ELF-1 (cell line): ENCODE measurements around the gene CCDC97.
A peak's percentile ranks its signal among the peaks of the same experiment; 100 is the strongest.

Source experiments
- DNase-seq: peaks from one replicate; pipeline ENCODE4 v3.0.0-alpha.2; 2016; ENCODE audit warnings: low read depth, low spot score

CCDC97 gene

GRCh38 chr19:41320185-41320518, 10.2 kb downstream of the CCDC97 start:
- DNase-seq, result no peak

GRCh38 chr19:41320568-41320967, 10.6 kb downstream of the CCDC97 start:
- DNase-seq, result no peak

DNA sequence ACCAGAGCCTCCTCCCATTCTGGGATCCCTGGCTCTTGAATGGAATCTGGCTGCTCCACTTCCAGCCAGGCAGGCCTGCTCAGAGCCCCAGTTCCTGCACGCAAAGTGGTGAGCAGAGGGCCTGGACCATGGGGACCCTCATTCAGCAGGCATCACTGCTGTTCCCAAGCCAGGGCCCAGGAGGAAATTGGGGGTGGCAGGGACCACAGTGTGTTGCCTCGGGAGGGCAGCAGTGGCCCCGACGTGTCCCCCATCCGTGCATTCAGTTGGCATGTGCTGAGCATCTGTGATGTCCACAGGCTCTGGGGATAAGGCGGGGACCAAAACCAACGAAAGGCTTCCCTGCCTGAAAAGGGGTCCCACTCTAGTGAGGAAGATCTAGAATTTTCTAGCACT, 11.2 kb downstream of the CCDC97 start:
- no peak for DNase-seq

DNA sequence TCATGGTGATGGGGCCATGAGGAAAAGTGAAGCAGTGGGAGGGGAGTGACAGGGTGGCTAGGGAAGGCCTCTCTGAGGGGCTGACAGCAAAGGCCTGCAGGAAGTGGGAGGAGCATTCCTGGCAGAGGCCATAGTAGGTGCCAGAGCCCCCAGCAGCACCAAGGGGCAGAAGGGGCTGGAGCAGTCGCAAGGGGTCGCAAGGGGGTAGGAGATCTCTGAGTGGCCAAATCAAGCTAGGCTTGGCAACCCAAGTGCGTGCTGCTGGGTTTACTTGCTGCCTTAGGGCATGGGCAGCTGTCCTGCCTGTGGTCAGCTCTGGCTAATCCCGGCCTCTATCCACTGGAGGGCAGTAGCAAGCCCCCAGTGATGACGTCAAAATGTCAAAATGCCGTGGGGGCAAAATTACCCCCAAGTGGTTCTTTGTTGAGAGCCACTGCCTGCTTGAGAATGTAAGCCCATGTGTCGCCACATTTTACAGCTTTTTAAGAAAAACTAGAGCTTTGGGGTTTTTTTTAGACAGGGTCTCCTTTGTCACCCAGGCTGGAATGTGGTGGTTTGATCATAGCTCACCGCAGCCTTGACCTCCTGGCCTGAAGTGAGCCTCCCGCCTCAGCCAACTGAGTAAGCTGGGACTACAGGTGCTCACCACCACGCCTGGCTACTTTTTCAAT, 11.8 kb downstream of the CCDC97 start:
- DNase-seq, result peak; percentile 92

DNA sequence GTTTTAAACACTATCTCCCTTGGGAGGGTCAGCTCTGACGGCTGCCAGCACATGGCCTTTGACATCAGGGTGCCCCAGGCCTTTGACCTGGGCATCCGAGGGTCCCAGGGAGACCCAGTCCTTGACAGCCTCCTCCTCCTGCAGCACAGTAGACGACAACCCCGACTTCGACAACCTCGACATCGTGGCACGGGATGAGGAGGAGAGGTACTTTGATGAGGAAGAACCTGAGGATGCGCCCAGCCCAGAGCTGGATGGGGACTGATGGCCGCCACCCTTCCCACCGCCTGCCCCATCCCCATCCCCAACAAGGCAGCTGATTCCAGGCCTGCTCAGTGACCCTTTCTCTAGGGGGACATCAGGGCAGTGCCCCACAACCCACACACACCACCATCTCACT, 12.5 kb downstream of the CCDC97 start:
- DNase-seq, result no peak

- peak; percentile 67 for DNase-seq
These were observed 13.1 kb downstream of the CCDC97 start for GRCh38 chr19:41323023-41323422.

- DNase-seq, result peak; percentile 91
These were observed 13.6 kb downstream of the CCDC97 start for GRCh38 chr19:41323430-41324125.

DNA sequence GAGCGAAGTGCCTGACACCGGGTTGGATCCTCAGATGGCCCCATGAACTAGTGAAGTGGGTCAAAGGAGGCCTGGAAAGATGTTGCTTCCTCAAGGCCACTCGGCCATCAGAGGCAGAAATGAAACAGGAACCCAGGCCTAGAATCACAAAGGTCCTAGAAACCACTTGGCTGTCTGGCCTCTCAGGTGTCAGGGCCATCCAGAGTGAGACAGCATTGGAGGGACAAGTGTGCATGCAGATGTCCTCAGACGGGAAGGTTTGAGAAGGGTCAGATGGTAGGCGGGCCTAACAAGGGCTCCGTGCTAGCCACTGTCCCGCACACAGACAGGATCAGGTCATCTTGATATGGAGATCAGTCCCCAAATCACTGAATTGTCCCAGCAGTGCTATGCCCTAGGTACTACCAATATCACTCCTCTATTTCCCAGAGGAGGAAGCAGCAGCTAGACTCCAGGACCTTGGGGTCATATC, 14.3 kb downstream of the CCDC97 start:
- DNase-seq, result peak; percentile 42

- peak; percentile 86 for DNase-seq
These were observed 15.1 kb downstream of the CCDC97 start for GRCh38 chr19:41324921-41325639.

- no peak for DNase-seq
These were observed 15.6 kb downstream of the CCDC97 start for GRCh38 chr19:41325640-41325946.

GRCh38 chr19:41325947-41326706, 16.2 kb downstream of the CCDC97 start:
- peak; percentile 64 for DNase-seq

DNA sequence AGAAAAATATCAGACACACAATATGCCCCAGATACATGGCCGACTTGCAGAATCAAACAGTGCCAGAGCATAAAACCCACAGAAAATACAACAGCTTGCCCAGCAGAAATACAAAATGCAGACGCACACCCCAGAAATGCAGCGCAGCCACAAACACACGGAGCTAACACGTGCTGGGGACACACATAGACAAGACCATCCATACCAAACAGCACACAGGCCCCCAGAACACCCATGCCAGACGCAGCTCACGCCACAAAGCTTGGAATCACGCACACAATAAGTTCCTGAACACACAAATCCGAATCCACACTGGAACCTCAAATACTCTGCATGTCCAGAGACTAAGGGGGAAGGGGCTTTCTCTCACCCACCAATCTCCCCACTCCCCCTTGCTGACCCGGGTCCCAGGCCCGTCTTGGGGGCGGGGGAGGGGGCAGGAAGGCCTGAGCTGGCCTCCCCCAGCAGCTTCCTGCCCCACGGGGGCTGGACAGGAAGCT, 17.2 kb downstream of the CCDC97 start:
- DNase-seq, result no peak

- no peak for DNase-seq
These were observed 17.7 kb downstream of the CCDC97 start for GRCh38 chr19:41327576-41328156.

GRCh38 chr19:41328157-41328841, 18.3 kb downstream of the CCDC97 start:
- DNase-seq, result no peak

GRCh38 chr19:41328842-41329225, 18.9 kb downstream of the CCDC97 start:
- DNase-seq, result no peak

DNA sequence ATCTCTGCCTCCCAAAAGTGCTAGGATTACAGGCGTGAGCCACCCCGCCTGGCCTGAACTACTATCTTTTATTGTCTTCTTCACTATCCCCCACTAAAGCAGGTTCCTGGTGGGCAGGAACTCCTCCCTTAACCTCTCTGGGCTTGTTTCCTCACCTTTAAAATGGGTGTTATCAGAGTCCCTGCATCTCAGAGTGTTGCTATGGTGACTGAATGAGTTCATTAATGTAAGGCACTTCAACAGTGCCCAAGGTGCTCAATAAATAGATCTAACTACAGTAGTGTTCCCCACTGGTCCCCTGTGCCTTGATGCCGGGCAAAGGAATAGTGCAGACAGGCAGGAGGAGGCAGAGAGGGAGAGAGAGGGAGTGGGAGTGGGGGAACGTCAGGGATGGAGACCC, 20.5 kb downstream of the CCDC97 start:
- no peak for DNase-seq

DNA sequence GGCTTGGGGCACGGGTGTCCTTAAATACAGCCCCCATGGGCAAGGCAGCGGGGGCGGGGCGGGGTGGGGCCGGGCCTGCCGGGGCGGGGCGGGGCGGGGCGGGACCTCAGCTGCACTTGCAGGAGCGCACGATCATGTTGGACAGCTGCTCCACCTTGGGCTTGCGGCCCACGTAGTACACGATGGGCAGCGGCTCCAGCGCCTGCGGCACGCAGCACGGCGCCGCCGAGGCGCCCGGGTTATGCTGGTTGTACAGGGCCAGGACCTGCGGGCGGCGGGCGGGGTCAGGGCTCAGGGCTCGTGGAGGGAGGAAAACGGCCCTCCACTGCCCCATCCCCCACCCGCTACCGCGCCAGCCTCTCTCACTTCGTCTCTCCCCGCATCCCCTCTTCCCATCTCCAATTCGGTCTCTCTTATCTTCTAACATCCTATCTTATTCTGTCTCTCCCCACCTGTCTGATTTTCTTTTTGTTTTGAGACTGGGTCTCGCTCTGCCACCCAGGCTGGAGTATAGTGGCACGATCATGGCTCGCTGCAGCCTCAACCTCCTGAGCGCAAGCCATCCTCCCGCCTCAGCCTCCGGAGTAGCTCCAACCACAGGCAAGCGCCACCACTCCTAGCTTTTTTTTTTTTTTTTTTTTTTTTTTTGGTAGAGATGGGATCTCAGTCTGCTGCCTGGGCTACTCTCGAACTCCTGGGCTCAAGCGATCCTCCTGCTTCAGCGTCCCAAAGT, 21.1 kb downstream of the CCDC97 start:
- peak; percentile 51 for DNase-seq

DNA sequence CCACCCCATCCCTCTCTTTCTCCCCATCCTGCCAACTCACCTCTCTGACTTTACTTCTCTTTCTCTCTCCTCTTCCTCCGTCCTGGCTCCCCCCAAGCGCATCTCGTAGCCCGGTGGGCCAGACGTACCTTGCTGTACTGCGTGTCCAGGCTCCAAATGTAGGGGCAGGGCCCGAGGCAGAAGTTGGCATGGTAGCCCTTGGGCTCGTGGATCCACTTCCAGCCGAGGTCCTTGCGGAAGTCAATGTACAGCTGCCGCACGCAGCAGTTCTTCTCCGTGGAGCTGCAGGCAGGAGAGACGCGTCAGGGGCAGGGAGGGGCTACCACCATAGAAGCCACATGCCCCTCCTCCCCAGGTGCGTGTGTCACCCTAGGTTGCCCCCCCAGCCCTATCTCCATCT, 22.0 kb downstream of the CCDC97 start:
- no peak for DNase-seq

GRCh38 chr19:41332468-41332867, 22.5 kb downstream of the CCDC97 start:
- no peak for DNase-seq

GRCh38 chr19:41334793-41335192, 24.8 kb downstream of the CCDC97 start:
- DNase-seq, result no peak
